HG02678 (cell line): ENCODE measurements around the gene DNMT3B.
"Not testable (repeated sequence)": the region's sequence is repeated elsewhere in the genome, so short reads cannot be mapped to it uniquely, and the experiment has no call there.

Source experiments
- ATAC-seq: cut with Tn5 transposase; IDR thresholded peaks from one replicate; pipeline ENCODE4 v1.9.1; 2021; ENCODE audit warnings: mild to moderate bottlenecking, moderate library complexity; ENCODE audit not compliant: unreplicated experiment

Gene DNMT3B

DNA sequence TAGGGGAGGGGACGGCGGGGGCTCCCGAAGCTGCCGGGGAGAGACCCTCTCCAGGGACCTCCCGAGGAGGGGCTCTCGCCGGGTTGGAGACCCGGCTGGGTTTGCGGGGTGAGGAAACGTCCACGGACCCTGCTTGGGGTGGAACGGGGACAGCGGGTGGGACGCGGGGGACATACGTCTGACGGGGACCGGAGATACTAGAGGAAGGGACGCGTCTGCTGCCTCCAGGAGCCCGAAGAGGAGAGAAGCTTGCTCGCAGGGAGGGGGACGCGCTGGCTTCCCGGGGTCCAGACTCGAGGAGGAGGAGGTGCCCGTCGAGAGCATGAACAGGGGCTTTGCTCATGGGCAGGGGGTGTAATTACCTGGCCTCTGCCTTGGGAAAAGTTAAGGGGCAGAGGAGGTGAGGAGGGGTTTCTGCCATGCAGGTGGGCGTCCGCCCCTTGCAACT lies 593 bp downstream of the DNMT3B start:
- peak; percentile 16 for ATAC-seq

DNA sequence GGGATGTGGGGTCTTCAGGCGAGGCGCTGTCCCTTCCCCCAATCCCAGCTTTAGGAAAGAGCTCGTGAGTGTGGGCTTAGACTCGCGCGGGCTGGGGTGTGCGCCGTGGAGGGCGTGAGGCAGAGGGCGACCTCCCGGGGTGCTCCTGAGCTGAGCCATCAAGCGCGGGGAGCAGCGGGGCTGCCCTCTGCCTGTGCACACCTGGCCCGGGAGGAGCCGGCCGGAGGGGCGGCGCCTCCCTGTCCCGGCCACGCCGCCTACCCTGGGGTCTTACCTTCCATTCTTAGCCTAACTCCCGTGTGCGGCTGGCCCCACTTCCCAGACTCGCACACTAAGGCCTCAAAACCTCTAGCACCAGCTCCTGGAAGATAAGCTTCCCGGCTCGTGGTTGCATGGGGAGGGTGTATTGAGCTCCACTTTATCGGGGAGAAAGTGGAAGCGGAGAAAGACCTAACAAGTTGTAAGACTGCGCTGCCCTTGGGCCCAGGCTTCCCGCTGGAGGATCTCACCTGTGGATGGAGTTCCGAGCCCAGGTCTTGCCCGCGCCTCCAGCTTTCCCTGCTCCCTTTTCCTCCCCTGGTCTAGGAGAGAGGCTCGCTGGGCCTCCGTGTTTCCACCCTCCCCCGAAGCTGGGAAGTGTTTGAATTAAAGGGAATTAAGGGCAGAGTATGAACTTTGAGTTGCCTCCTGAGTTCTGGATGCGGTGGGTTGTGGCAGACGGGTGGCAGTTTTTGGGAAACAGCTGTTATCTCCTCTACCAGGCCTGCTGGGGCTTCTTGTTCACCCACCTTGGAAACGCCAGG lies 1.2 kb downstream of the DNMT3B start:
- ATAC-seq, result no peak

DNA sequence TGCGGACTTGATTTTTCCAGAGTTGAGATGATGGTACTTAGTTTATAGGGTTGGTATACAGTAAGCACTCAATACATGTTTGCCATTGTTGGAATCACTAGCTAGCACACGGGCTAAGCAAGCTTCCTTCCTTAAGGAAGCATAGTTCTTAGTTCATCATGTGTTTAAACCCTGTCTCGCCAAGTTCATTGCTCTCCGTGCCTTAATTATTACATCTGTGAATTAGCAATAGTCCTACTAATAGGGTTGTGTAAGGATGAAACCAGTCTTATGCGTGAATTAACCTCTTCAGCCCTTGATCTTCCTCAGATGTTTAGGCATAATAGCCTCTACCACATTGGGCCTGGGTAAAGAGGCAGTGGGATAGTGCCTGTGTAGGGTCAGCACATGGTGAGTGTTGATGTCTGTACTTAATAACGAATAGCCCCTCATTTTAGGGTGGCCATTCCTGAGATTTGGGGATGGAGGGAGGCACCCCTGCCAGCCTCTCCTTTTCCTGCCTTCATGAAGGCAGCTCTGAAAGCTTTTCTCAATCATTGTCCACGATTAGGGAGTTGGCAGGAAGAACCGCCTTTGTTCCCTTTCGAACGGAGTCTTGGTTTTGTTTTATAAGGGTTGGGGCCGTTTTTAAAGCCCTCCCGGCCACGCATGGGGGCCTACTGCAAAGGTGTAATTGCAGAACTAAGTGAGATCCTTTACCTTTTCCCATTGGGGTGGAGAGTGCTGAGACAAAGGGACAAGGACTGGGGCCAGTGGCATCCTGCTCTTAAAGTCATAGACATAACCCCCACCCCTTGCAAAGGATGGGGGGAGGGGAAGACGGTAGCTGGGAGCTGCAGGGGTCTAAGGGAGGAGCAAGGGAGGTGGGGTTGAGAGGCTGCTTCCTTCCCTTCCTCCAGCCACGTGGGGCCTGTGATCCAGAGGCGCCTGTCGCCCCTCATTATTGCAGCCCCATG lies 2.1 kb downstream of the DNMT3B start:
- no peak for ATAC-seq

DNA sequence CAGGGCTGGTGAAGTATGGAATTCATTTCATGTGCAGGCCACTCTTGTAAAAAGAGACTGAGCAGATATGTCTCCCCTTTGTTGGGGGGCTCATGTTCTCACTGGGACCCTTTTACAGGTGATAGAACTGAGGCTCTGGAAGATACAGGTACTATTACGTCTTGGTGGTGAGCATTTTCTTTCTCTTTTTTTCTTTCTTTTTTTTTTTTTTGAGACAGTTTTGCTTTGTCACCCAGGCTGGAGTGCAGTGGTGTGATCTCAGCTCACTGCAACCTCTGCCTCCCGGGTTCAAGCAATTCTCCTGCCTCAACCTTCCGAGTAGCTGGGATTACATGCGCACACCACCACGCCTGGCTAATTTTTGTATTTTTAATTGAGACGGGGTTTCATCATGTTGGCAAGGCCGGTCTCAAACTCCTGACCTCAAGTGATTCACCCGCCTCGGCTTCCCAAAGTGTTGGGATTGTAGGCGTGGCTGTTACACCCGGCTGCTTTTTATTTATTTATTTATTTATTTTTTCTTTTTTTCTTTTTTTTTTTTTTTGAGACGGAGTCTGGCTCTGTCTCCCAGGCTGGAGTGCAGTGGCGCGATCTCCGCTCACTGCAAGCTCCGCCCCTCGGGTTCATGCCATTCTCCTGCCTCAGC lies 3.2 kb downstream of the DNMT3B start:
- ATAC-seq, result not testable (repeated sequence)

DNA sequence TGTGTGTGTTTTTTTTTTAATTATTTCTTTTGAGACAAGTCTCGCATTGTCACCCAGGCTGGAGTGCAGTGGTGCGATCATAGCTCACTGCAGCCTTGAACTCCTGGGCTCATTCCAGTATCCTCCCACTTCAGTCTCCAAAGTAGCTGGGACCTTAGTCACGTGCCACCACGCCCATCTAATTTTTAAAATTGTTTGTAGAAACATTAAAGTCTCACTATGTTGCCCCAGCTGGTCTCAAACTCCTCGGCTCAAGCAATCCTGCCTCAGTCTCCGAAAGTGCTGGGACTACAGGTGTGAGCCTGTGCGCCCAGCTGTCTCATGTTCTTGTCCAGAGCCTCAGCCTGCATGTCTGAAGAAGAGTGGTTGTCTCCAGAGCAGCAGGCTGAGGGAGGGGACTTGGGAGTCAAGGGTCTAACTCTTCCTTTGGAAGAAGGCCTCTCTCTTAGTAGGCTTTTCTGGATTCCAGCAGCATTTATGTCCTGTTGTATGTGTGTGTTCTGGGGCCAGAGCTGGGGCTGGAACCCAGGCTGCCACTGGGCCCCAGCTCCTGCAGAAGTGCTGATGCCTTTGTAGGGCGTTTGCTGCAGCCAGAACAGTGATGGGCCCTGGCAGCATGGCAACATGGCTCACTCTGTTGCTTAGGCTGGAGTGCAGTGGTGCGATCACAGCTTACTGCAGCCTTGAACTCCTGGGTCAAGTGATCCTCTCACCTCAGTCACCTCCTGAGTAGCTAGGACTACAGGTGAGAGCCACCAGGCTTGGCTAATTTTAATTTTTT lies 5.4 kb downstream of the DNMT3B start:
- ATAC-seq, result no peak

DNA sequence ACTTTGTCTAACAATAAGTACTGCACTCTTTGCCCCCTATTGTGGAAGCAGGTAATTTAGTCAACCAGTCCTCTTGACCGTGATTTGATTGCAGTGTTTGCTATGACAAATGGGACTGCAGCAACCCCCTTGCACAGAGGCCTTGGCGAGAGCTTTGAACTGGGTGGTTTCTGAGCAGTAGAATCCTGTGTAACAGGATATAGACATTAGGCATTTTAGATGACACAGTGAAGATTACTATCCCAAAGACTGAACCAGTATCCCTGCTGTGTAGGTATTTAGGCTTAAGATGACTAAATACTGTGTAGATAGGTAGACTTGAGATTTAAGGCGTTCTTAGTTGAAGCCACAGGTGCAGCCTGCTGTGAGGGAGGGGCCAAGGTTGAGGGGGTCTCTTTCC lies 9.9 kb downstream of the DNMT3B start:
- no peak for ATAC-seq

DNA sequence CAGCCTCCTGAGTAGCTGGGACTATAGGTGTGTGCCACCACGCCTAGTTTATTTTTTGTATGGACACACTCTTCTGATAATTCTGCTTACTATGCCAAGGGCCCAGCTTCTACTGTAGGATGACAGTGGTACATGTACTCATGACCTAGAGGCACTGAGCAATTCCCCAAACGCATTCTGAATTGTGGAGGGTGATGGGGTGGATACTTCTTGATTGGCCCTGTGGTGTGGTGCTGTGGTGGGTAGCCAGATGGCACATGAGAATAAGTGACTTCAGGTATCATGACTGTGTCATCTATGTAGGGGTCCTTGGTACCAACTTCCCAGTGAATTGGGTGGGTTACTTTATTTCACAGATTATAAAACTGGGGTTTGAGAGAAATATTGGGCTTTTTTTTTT lies 11.0 kb downstream of the DNMT3B start:
- ATAC-seq, result no peak

DNA sequence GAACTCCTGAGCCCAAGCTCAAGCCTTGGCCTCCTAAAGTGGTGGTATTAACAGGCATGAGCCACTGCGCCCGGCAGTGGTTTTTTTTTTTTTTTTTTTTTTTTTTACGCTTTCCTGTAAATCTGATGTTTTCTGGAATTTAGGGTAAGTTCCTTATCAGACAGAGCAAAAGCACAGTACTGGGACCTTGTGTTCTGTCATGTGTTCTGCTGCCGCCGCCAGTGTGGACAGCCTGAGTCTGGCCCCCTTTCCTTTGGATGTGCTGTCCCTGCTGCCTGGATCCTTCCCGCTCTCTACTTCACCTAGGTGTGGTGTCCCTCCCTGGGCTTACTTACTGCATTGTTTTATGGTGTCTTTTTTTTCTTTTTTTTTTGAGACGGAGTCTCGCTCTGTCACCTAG lies 11.7 kb downstream of the DNMT3B start:
- ATAC-seq, result no peak

DNA sequence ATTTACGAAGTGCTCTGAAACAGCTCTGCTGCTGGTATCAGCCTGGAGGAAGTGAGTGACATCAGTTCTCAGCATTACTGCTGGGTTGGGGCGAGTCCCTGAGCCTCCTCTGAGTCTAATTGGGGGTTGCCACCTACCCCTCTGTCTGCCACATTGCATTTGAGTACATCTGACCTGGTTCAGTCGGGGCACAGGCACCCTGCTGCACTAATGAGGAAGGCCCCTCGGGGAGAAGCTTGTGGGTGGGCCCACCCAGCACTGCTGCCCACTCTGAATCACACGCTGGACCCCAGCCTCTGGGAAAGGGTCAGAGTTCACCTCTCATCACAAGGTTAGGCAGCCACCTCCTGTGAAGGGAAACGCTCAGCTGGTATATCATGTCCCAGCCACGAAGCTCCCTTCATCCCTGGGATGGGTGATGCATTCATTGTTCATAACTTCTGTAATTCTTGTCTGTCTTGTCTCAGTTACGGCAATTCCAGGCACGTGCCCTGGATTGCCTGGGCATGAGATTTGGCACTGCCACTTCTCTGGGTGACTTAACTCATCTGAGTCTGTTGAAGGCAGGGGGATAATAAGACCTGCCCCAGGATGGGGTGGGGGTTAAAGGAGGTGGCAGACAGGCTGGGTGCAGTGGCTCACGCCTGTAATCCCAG lies 13.3 kb downstream of the DNMT3B start:
- no peak for ATAC-seq

DNA sequence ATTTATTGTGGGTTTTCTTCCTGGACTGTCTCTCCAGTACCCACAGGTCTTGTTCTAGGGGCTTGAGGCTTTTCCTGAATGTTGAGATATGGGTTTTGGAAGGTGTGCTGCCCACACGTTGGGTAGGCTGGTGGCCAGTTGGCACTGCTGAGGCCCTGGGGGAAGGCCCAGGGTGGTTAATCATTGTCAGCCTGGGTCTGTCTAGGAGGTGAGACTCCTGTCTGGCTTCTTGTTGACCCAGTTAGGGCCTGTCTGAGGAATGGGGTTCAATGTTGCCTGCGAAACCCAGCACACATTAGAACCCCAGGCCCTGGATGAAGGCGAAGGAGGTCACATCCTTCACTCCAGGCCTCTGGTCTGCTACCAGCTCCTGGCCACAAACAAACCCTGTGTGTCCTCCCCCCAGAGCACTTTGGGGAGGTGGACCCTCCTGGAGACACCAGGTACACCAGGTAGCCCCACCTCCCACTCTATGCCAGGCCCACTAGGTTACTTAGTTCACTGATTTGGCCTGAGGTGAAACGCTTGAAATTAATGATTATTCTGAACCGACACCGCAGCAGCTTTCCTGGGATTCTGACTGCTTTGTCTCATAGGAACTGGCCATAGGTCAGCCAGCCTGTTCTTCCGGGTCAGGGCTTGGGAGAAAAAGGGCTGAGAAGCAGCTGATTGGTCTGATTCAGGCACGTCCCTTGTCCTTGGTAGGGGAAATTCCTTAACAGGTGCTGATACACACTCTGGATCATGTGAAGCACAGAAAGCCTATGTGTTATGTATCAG lies 15.2 kb downstream of the DNMT3B start:
- no peak for ATAC-seq

DNA sequence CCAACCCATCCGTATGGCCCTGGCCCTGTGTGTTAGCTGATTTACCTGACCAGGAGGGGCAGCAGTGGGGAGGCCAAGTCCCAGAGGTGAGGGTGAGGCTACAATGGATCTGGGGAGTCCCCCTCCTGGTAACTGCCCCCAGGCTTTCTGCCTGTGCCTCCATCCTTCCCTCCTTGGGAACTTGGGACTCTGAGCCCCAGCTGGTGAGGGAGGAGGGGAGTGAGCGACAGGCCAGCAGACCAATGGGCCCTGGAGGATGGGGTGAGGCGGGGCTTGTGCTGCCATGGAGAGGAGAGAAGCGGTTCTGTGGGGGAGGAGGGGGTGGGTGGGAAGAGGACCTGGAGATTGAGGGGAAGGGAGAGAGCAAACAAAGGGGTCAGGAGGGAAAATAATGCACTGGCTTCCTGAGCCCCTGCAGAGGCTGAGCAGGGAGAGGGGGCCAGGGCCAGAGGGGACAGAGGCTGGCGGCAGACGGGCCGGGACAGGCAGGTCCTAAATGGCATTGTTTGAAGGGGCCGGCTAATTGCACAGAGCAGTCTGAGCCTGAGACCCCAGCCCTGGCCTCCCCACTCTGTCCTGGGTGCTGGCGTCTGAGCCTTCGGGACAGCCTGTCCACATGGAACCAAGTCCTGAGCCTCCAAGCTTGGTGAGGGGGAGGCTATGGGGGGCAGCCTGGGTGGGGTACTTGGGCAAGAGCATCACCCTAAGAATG lies 17.5 kb downstream of the DNMT3B start:
- ATAC-seq, result no peak

DNA sequence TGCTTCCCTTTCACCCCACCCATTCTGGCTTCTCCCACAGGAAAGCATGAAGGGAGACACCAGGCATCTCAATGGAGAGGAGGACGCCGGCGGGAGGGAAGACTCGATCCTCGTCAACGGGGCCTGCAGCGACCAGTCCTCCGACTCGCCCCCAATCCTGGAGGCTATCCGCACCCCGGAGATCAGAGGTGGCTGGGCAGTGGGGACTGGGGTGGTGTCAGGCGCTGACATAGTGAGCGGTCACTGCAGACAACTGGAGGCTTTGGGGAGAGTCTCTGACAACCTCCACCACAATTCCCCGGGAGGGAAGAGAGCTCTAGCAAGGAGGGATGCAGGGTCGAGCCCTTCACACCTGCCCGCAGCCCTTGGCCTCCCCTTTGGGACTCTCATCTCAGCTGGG lies 18.1 kb downstream of the DNMT3B start:
- no peak for ATAC-seq

DNA sequence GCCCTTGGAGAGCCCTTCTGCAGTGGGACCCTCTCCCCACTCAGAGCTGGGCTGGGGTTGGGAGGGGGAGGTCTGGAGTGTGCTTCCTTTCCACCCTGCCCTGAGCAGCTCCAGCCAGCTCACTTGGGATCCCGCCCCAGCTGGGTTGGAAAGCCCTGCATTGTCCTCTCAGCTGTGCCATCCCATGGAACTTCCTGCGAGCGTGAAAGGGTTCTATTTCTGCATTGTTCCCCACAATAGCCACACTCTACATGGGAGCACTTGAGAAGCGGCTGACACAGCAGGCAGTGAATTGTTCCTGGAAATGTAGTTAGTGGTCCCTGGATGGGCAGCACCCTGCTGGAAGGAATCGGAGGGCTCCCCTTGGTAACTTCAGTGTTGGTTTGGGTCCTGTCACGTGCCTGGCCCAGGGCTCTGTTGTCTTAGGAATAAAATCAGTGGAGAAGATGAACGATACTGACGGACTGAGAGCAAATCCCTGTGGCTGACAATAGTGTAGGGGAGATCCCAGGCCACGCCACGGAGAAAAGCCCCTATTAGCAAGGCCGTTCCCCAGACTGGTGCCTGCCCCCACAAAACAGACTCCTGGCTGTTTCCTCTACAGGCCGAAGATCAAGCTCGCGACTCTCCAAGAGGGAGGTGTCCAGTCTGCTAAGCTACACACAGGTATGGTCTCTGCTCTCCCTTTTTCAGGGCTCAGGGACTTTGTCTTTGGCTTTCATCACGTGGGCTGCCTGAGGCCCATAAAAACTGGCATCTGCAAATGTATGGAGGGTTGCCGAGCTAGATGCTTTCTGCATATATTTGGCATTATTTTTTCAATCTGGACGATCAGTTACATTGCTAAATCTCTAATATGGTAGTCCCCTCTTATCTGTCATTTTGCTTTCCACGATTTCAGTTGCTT lies 18.8 kb downstream of the DNMT3B start:
- ATAC-seq, result no peak

DNA sequence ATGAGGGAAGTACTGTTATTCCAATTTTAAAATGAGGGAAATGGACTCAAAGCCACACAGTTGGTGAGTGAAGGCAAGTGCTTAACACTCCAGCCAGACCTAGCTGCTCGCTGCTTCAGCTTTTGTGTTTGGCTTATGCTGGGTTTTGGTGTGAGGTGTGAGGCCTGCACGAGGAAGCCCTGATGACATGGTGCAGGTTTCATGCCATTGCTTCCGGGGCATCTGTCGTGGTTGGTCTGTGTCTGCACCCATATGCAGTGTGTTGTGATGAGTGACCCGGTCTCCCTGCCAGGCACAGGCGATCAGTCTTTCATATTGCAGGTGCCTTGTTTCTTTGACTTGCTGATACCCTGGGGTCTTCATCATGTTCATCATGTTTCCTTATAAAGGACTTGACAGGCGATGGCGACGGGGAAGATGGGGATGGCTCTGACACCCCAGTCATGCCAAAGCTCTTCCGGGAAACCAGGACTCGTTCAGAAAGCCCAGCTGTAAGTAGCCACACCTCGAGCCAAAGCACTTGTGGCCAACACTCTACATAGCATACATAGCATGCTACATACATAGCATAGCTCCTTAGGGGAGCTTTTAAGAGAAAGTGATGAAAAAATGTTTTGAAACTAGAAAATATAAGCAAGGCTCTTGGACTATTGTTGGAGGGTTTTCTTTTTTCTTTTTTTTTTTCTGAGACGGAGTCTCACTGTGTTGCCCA lies 22.3 kb downstream of the DNMT3B start:
- ATAC-seq, result no peak

DNA sequence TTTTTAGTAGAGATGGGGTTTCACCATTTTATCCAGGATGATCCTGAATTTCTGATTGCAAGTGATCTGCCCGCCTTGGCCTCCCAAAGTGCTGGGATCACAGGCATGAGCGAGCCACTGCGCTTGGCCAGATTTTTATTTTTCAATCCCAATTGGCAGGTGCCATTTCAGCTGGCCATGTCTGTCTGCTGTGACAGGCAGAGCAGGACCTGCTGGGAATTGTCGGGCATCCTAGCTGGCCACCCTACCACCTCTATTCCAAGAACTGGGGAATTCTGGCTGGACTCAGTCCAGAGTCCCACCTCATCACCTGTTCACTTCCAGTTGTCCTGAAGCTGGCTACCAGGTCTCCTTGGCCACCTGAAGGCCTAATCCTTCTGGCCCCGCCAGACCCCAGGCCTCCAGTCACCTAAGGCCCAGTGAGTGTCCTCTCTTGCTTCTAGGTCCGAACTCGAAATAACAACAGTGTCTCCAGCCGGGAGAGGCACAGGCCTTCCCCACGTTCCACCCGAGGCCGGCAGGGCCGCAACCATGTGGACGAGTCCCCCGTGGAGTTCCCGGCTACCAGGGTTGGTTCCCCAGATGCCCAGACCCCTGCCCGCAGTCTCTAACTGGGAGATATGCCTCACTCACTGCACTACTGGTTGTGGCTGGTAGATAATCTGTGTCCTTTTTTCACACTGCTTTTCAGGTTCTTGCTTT lies 24.0 kb downstream of the DNMT3B start:
- no peak for ATAC-seq

DNA sequence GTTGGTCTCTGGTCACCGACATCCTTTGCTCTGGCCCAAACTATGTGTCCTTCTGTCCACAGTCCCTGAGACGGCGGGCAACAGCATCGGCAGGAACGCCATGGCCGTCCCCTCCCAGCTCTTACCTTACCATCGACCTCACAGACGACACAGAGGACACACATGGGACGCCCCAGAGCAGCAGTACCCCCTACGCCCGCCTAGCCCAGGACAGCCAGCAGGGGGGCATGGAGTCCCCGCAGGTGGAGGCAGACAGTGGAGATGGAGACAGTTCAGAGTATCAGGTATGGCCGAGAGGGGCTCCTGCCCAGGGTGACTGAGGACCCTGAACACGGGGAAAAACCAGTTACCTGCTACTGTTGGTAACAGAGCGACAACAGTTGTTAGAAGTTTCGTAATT lies 25.0 kb downstream of the DNMT3B start:
- ATAC-seq, result no peak
